A549 (cell line): Measurements from ENCODE around the gene CMPK2. TPM values are rescaled to one million over a fixed set of nuclear protein-coding genes. Genes with fewer than 3 reads are reported as not detected.
A peak's percentile ranks its signal among the peaks of the same experiment; 100 is the strongest.

Source experiments
- ATAC-seq, 2 experiments: fragments of 200-7000 bp in 1 of 2; fragments of >200 bp in 1 of 2; cut with Nextera tagmentation in 1 of 2; cut with Tn5 transposase in 1 of 2; 3 replicates each; pipeline versions ENCODE4 v1.8.0 to v1.9.1; 2018 to 2020; ENCODE audit warnings: mild to moderate bottlenecking in 1 of 2, moderate library complexity in 1 of 2
- CTCF ChIA-PET: fragments of 300-600 bp; sonication (Branson Sonifier 250); formaldehyde crosslinking; extraction: SDS; loops from one replicate; lab custom pipeline; 2021; ENCODE audit warnings: antibody characterized with exemption, inconsistent platforms; lab: Yijun Ruan, JAX
- POLR2A ChIA-PET: fragments of 350-600 bp; formaldehyde crosslinking; extraction: SDS; loops from one replicate; lab custom pipeline; 2021; ENCODE audit warnings: antibody characterized with exemption, inconsistent platforms; lab: Yijun Ruan, JAX
- DNase-seq, 2 experiments: peaks; one replicate each; pipeline versions ENCODE4 v3.0.0 to v3.0.0-alpha.2; 2011 to 2016; ENCODE audit warnings: low read depth in 1 of 2, low spot score in 1 of 2
- FAIRE-seq: peaks from 2 replicates; lab custom pipeline; 2011; peaks lifted over from hg19 to GRCh38; lab: Jason Lieb, UNC
- H3K27ac ChIP-seq, 2 experiments: fragments of >200 bp; sonication (Bioruptor Twin); formaldehyde crosslinking; 3 replicates each; pipeline ENCODE4 v1.5.1; 2016 to 2017
- H3K4me1 ChIP-seq: fragments of >200 bp; sonication (Bioruptor Twin); formaldehyde crosslinking; 3 replicates; pipeline ENCODE4 v1.6.1; 2016
- H3K4me2 ChIP-seq: fragments of >200 bp; sonication (Bioruptor Twin); formaldehyde crosslinking; 3 replicates; pipeline ENCODE4 v1.6.1; 2016
- H3K4me3 ChIP-seq: fragments of >200 bp; sonication (Bioruptor Twin); formaldehyde crosslinking; 3 replicates; pipeline ENCODE4 v1.5.1; 2016
- H3K9me3 ChIP-seq: fragments of >200 bp; sonication (Bioruptor Twin); formaldehyde crosslinking; 3 replicates; pipeline ENCODE4 v1.6.1; 2016
- BHLHE40 ChIP-seq: IDR thresholded peaks from 2 replicates; pipeline ENCODE4 v1.6.1; 2012; ENCODE audit warnings: low read depth, low read length, inconsistent platforms
- CBX8 ChIP-seq: fragments of 200-600 bp; sonication (generic); IDR thresholded peaks from 2 replicates; pipeline ENCODE4 v1.6.1; 2016
- CTCF ChIP-seq: fragments of >200 bp; sonication (Bioruptor Twin); formaldehyde crosslinking; IDR thresholded peaks from 3 replicates; pipeline ENCODE4 v1.5.1; 2016
- ELK1 ChIP-seq: fragments of 150-350 bp; IDR thresholded peaks from 2 replicates; pipeline ENCODE4 v1.6.1; 2014; ENCODE audit warnings: low read depth, mild to moderate bottlenecking, low read length
- GATA3 ChIP-seq: IDR thresholded peaks from 2 replicates; pipeline ENCODE4 v1.6.1; 2012; ENCODE audit warnings: borderline replicate concordance
- HEYL ChIP-seq: fragments of 250-450 bp; sonication (Bioruptor Pico); IDR thresholded peaks from 2 replicates; pipeline ENCODE4 v1.8.0; 2021; ENCODE audit warnings: mild to moderate bottlenecking, moderate library complexity
- HOXB13 ChIP-seq: fragments of 250-450 bp; sonication (Bioruptor Pico); IDR thresholded peaks from 2 replicates; pipeline ENCODE4 v1.5.0; 2020; ENCODE audit warnings: low read depth, mild to moderate bottlenecking, moderate library complexity
- KDM1A ChIP-seq: fragments of 200-600 bp; sonication (generic); IDR thresholded peaks from 2 replicates; pipeline ENCODE4 v1.6.1; 2016; ENCODE audit warnings: low read depth, mild to moderate bottlenecking
- MAFK ChIP-seq: fragments of 450-650 bp; IDR thresholded peaks from 2 replicates; pipeline ENCODE4 v1.6.1; 2014; ENCODE audit not compliant: partially characterized antibody
- MYC ChIP-seq: IDR thresholded peaks from 2 replicates; pipeline ENCODE4 v1.6.1; 2012; ENCODE audit warnings: mild to moderate bottlenecking, inconsistent platforms, low read length, improper control_type of control experiment, borderline replicate concordance
- POLR2A ChIP-seq: IDR thresholded peaks from 2 replicates; pipeline ENCODE4 v1.6.1; 2012; ENCODE audit warnings: mild to moderate bottlenecking, low read length
- RAD21 ChIP-seq, 2 experiments: fragments of >200 bp in 1 of 2; sonication (Bioruptor Twin) in 1 of 2; formaldehyde crosslinking in 1 of 2; IDR thresholded peaks in 1 of 2; conservative IDR thresholded peaks in 1 of 2; 2 replicates in 1 of 2; 3 replicates in 1 of 2; pipeline ENCODE4 v1.6.1; 2012 to 2018; ENCODE audit warnings: inconsistent platforms in 1 of 2
- RARB ChIP-seq: fragments of 250-450 bp; sonication (Bioruptor Pico); IDR thresholded peaks from 2 replicates; pipeline ENCODE4 v1.8.0; 2021; ENCODE audit warnings: mild to moderate bottlenecking, moderate library complexity
- SREBF2 ChIP-seq: fragments of 450-650 bp; IDR thresholded peaks from 2 replicates; pipeline ENCODE4 v1.6.1; 2014; ENCODE audit warnings: mild to moderate bottlenecking, moderate library complexity
- TFCP2L1 ChIP-seq: fragments of 250-450 bp; sonication (Bioruptor Pico); IDR thresholded peaks from 2 replicates; pipeline ENCODE4 v1.5.0; 2021; ENCODE audit warnings: mild to moderate bottlenecking
- ZFP36 ChIP-seq: fragments of 450-650 bp; IDR thresholded peaks from 2 replicates; pipeline ENCODE4 v1.6.1; 2014; ENCODE audit warnings: borderline replicate concordance; ENCODE audit not compliant: partially characterized antibody
- ZNF302 ChIP-seq: fragments of 250-450 bp; sonication (Bioruptor Pico); IDR thresholded peaks from 2 replicates; pipeline ENCODE4 v1.9.0; 2021; ENCODE audit warnings: inconsistent platforms, mild to moderate bottlenecking, moderate library complexity
- WGBS: methylation state at CpG from one replicate; pipeline ENCODE4 v1.1.6; 2017; ENCODE audit errors: missing lambda C conversion rate; 5-methylcytosine and 5-hydroxymethylcytosine counted together
- polyA plus RNA-seq, 4 experiments: library from polyadenylated mRNA; depleted of rRNA in 3 of 4; stranded (reverse); fragments of >200 nt; fragmentation: RNase III in 1 of 4; extraction: RNeasy Plus Mini Kit Qiagen cat#74134 plus additional on column Dnase treatment in 1 of 4; gene quantifications; 2 replicates in 3 of 4; 3 replicates in 1 of 4; pipeline ENCODE4 v1.2.3, GENCODE V29; 2011 to 2017
- TF ChIP-seq, protein P1 (sequence below): fragments of 250-450 bp; sonication (Bioruptor Pico); IDR thresholded peaks from 2 replicates; pipeline ENCODE4 v1.5.0; 2021; ENCODE audit warnings: mild to moderate bottlenecking, moderate library complexity, borderline replicate concordance

The CMPK2 gene
- polyA plus RNA-seq, 2 of the 4 experiments (the other 2 are of a cell fraction) = 0.12 to 0.41 TPM

- 0% methylated on average over 1 of the region's 1 CpG for WGBS
- peaks cover 23% of the 10 kb centered on the region; the same call in 2 of the 3 replicates for H3K9me3 ChIP-seq
- ChIA-PET CTCF (interaction anchor here (0.7 to 3.3 kb wide), 7 partner anchors 11 to 197 kb away, joined by 3 to 15 read pairs (median 3); partner anchors contain the start of gene CMPK2), POLR2A (no interaction called here)
- no peak for DNase-seq
- no peak for FAIRE-seq
- H3K27ac ChIP-seq = no peak overlapping the region
- ATAC-seq = no peak
- H3K4me3 ChIP-seq = no peak overlapping the region
- 0 out of 3 replicates have a peak overlapping the region, but pooled peaks have one; percentile 1 for H3K4me2 ChIP-seq
- TF ChIP-seq HEYL (no peak), GATA3 (no peak), ZNF302 (CRISPR knock-in tag) (no peak), TFCP2L1 (no peak), ELK1 (no peak)
- TF ChIP-seq, protein P1, sequence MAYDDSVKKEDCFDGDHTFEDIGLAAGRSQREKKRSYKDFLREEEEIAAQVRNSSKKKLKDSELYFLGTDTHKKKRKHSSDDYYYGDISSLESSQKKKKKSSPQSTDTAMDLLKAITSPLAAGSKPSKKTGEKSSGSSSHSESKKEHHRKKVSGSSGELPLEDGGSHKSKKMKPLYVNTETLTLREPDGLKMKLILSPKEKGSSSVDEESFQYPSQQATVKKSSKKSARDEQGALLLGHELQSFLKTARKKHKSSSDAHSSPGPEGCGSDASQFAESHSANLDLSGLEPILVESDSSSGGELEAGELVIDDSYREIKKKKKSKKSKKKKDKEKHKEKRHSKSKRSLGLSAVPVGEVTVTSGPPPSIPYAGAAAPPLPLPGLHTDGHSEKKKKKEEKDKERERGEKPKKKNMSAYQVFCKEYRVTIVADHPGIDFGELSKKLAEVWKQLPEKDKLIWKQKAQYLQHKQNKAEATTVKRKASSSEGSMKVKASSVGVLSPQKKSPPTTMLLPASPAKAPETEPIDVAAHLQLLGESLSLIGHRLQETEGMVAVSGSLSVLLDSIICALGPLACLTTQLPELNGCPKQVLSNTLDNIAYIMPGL (CRISPR knock-in tag) = no peak
- no peaks in the 10 kb centered on the region for H3K4me1 ChIP-seq
These were observed 19.2 kb downstream of the CMPK2 start for GRCh38 chr2:6846540-6846939.

- FAIRE-seq (no peak), DNase-seq (no peak), ATAC-seq (peak in 1 of 2 experiments; percentile 52; a peak in 1 of 6 replicates)
- no peak overlapping the region for H3K4me2 ChIP-seq
- 5% methylated on average over 2 of the region's 2 CpGs for WGBS
- TF ChIP-seq SREBF2 (no peak), RAD21 (conservative IDR thresholded peaks at IDR 0.05 in 1 of 2, IDR thresholded peaks at IDR 0.05 in 1 of 2) (peak; percentile 51 to 58), POLR2A (no peak), CTCF (peak; percentile 43), HOXB13 (CRISPR knock-in tag) (no peak)
- CTCF ChIA-PET = interaction anchor here (0.7 to 3.3 kb wide), 4 partner anchors 14 to 198 kb away, joined by 3 to 15 read pairs (median 3); partner anchors contain the start of gene CMPK2
- H3K9me3 ChIP-seq = peaks cover 23% of the 10 kb centered on the region; the same call in 2 of the 3 replicates
- H3K4me1 ChIP-seq = no peaks in the 10 kb centered on the region
- no peak overlapping the region for H3K4me3 ChIP-seq
- H3K27ac ChIP-seq = no peak overlapping the region
- POLR2A ChIA-PET = no interaction called here
These were observed 19.8 kb downstream of the CMPK2 start for GRCh38 chr2:6845903-6846302.

- no peak for FAIRE-seq
- Histone ChIP-seq H3K27ac (no peak overlapping the region), H3K9me3 (peaks cover 23% of the 10 kb centered on the region; the same call in 2 of the 3 replicates), H3K4me2 (no peak overlapping the region), H3K4me1 (no peaks in the 10 kb centered on the region), H3K4me3 (no peak overlapping the region)
- ChIA-PET CTCF (interaction anchor here (1.3 to 3.3 kb wide), 2 partner anchors 21 to 199 kb away, joined by 3 to 15 read pairs; partner anchors contain the start of gene CMPK2), POLR2A (no interaction called here)
- DNase-seq = peak in 1 of 2 experiments; percentile 35
- no peak for TF ChIP-seq ZFP36
- TF ChIP-seq MYC = no peak
- no peak for TF ChIP-seq TFCP2L1
- TF ChIP-seq, protein P1 (CRISPR knock-in tag) = no peak
- TF ChIP-seq MAFK = no peak
- no peak for TF ChIP-seq KDM1A
- no peak for TF ChIP-seq SREBF2
- no peak for TF ChIP-seq POLR2A
- TF ChIP-seq CBX8 = no peak
- TF ChIP-seq RARB = no peak
- no peak for TF ChIP-seq BHLHE40
- WGBS = 10% methylated on average over 3 of the region's 3 CpGs
- no peak for ATAC-seq
These were observed 20.4 kb downstream of the CMPK2 start for GRCh38 chr2:6845312-6845711.
